Measurements from ENCODE around the gene MICAL3. TPM values are rescaled to one million over a fixed set of nuclear protein-coding genes. Genes with fewer than 3 reads are reported as not detected.

Gene MICAL3
- polyA plus RNA-seq, 1 donor from 2014 or later: 28.1 TPM

DNA sequence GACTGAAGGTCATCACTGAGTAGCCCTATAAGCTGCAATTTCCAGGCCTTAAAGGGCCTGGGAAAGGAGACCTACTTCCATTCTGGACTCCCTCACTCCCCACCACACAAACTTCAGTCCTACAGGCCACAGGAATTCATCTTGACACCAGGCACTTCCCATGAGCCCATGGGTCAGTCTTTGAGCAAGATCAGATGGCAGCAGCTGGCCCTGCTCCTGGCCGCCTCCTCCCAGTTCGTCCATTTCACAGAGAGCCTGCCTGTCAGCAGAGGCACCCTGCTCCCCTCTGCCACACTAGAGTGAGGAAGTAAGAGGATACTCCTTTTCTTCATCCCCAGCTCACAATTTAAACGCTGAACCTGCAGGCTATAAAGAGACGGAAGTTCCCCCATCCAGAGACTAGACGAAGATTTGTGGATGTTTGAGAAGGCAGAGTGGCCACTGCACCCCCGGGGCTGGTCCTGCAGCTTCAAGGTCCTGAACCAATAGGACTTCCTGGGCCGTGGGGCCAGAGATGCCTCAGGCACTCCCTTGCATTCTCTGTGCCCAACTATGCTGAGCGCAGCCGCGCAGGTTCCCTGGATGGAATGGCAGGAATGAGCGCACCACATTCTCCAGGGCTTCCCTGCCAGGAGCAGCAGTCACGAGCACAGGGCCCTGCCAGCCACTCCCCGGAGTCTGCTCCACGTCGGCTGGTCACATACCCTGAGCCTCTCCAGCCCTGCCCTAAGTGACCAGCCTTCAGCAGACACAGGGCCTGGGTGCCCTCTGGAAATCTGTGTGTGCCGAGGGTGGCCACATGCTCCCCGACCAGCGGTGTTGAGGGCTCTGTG lies 216.6 kb downstream of the MICAL3 start:
- no peaks in the 10 kb centered on the region for H3K36me3 ChIP-seq (ENCODE audit: insufficient read depth, low read length)
- H3K27ac ChIP-seq (ENCODE audit: low read length): no peak overlapping the region
- no peaks in the 10 kb centered on the region for H3K27me3 ChIP-seq (ENCODE audit: insufficient read depth, low read depth, low read length)
- no peak overlapping the region for H3K4me2 ChIP-seq (ENCODE audit: low read length)
- no peaks in the 10 kb centered on the region for H3K9me3 ChIP-seq (ENCODE audit: low read length)
- no peaks in the 10 kb centered on the region for H3F3A ChIP-seq (ENCODE audit: insufficient read depth, low read length, poor library complexity, severe bottlenecking)
- no peak overlapping the region for H2AFZ ChIP-seq (ENCODE audit: low read depth, low read length)
- H3K4me3 ChIP-seq (ENCODE audit: low read length): no peak overlapping the region
- TF ChIP-seq POLR2AphosphoS5 (IDR thresholded peaks at IDR 0.05) (no peak), EP300 (conservative IDR thresholded peaks at IDR 0.05; ENCODE audit: poor library complexity, severe bottlenecking) (no peak), MXI1 (conservative IDR thresholded peaks at IDR 0.05; ENCODE audit: poor library complexity, severe bottlenecking) (no peak), SMC3 (conservative IDR thresholded peaks at IDR 0.05; ENCODE audit: poor library complexity) (no peak), REST (IDR thresholded peaks at IDR 0.05; ENCODE audit: borderline replicate concordance) (no peak), RAD21 (conservative IDR thresholded peaks at IDR 0.05) (no peak), EZH2 (IDR thresholded peaks at IDR 0.05; ENCODE audit: borderline replicate concordance, insufficient read depth, low read length, poor library complexity, severe bottlenecking) (no peak), TAF1 (IDR thresholded peaks at IDR 0.05; ENCODE audit: low read depth) (no peak)
- TF ChIP-seq, protein P1, sequence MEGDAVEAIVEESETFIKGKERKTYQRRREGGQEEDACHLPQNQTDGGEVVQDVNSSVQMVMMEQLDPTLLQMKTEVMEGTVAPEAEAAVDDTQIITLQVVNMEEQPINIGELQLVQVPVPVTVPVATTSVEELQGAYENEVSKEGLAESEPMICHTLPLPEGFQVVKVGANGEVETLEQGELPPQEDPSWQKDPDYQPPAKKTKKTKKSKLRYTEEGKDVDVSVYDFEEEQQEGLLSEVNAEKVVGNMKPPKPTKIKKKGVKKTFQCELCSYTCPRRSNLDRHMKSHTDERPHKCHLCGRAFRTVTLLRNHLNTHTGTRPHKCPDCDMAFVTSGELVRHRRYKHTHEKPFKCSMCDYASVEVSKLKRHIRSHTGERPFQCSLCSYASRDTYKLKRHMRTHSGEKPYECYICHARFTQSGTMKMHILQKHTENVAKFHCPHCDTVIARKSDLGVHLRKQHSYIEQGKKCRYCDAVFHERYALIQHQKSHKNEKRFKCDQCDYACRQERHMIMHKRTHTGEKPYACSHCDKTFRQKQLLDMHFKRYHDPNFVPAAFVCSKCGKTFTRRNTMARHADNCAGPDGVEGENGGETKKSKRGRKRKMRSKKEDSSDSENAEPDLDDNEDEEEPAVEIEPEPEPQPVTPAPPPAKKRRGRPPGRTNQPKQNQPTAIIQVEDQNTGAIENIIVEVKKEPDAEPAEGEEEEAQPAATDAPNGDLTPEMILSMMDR (IDR thresholded peaks at IDR 0.05; ENCODE audit: poor library complexity, severe bottlenecking): no peak
- H3K9ac ChIP-seq (ENCODE audit: low read length): no peak overlapping the region
- no peaks in the 10 kb centered on the region for H4K20me1 ChIP-seq (ENCODE audit: insufficient read depth)
- no peaks in the 10 kb centered on the region for H3K9me2 ChIP-seq (ENCODE audit: insufficient read depth, low read length)
- H3K79me2 ChIP-seq (replicated peaks; ENCODE audit: insufficient read depth, low read length): no peaks in the 10 kb centered on the region

DNA sequence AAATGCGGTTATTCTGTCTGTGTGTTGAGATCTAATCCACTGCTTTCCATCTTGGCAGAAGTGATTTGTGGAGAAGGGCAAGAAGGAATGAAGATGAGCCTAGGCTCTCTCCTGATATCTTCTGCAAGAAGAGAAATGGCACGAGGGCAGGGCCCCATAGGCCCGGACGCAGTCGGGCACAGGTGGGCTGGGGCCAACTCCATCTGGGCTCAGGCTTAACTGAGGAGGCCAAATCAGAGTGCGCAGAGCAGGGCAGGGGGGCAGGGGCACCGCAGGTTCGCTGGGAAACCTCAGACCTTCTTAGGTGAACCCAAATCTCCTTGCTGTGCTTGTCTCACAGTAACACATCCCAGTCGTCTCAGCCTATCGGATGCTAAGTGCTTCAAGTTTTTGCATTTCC lies 217.3 kb downstream of the MICAL3 start:
- no peak overlapping the region for H3K4me3 ChIP-seq (ENCODE audit: low read length)
- no peaks in the 10 kb centered on the region for H4K20me1 ChIP-seq (ENCODE audit: insufficient read depth)
- no peak overlapping the region for H2AFZ ChIP-seq (ENCODE audit: low read depth, low read length)
- H3F3A ChIP-seq (ENCODE audit: insufficient read depth, low read length, poor library complexity, severe bottlenecking): no peaks in the 10 kb centered on the region
- no peaks in the 10 kb centered on the region for H3K36me3 ChIP-seq (ENCODE audit: insufficient read depth, low read length)
- no peaks in the 10 kb centered on the region for H3K9me2 ChIP-seq (ENCODE audit: insufficient read depth, low read length)
- H3K27ac ChIP-seq (ENCODE audit: low read length): no peak overlapping the region
- TF ChIP-seq REST (IDR thresholded peaks at IDR 0.05; ENCODE audit: borderline replicate concordance) (no peak), RAD21 (conservative IDR thresholded peaks at IDR 0.05) (no peak), EZH2 (IDR thresholded peaks at IDR 0.05; ENCODE audit: borderline replicate concordance, insufficient read depth, low read length, poor library complexity, severe bottlenecking) (no peak), SMC3 (conservative IDR thresholded peaks at IDR 0.05; ENCODE audit: poor library complexity) (no peak)
- H3K9ac ChIP-seq (ENCODE audit: low read length): no peak overlapping the region
- H3K9me3 ChIP-seq (ENCODE audit: low read length): no peaks in the 10 kb centered on the region
- no peaks in the 10 kb centered on the region for H3K27me3 ChIP-seq (ENCODE audit: insufficient read depth, low read depth, low read length)
- H3K79me2 ChIP-seq (replicated peaks; ENCODE audit: insufficient read depth, low read length): no peaks in the 10 kb centered on the region
- no peak overlapping the region for H3K4me2 ChIP-seq (ENCODE audit: low read length)

Data from neural cell (in vitro differentiated cells).